ENCODE results near the gene ATF7. TPM values are rescaled to one million over a fixed set of nuclear protein-coding genes. Genes with fewer than 3 reads are reported as not detected.
A peak's percentile ranks its signal among the peaks of the same experiment; 100 is the strongest.

ATF7 gene
- polyA plus RNA-seq, 1 of the 3 experiments (the other 2 are of a cell fraction): 12.8 TPM

GRCh38 chr12:53507603-53507885 is 118.6 kb downstream of the ATF7 start:
- H3K27ac ChIP-seq (ENCODE audit: low read depth in 2 of 2, low read length in 1 of 2): no peak overlapping the region
- peaks cover 16 to 51% of the 10 kb centered on the region in 2 experiments for H3K36me3 ChIP-seq (replicated peaks in 1 of 2; ENCODE audit: control insufficient read depth in 1 of 2, insufficient read depth in 2 of 2, low read length in 1 of 2)
- peaks cover 13% of the 10 kb centered on the region for H3K79me2 ChIP-seq (ENCODE audit: insufficient read depth)
- peaks cover 7 to 21% of the 10 kb centered on the region in 2 experiments for H3K4me1 ChIP-seq (ENCODE audit: control insufficient read depth in 1 of 2, insufficient read depth in 2 of 2, low read depth in 1 of 2, low read length in 1 of 2)
- POLR2A ChIA-PET: interaction anchor here (1.0 kb wide), 1 partner anchor 155 kb away, joined by 3 read pairs; no protein-coding TSS in a partner anchor
- H3K4me3 ChIP-seq (ENCODE audit: low read depth in 2 of 2, low read length in 1 of 2): no peak overlapping the region
- no peak overlapping the region for H3K4me2 ChIP-seq
- 90% methylated on average over 4 of the region's 4 CpGs for WGBS (ENCODE audit: low lambda C conversion rate)
- H2AFZ ChIP-seq (ENCODE audit: low read depth): no peak overlapping the region
- no peaks in the 10 kb centered on the region for H4K20me1 ChIP-seq (ENCODE audit: insufficient read depth)
- CTCF ChIA-PET: interaction anchor here (0.9 to 4.0 kb wide), 15 partner anchors 8 to 186 kb away, joined by 3 to 26 read pairs (median 12); partner anchors contain the start of genes AAAS and MAP3K12
- H3K27me3 ChIP-seq (ENCODE audit: insufficient read depth): no peaks in the 10 kb centered on the region
- DNase-seq: no peak
- peaks cover 32% of the 10 kb centered on the region for H3F3A ChIP-seq (replicated peaks; ENCODE audit: insufficient read depth)
- TF ChIP-seq ZBTB33 (IDR thresholded peaks at IDR 0.05; ENCODE audit: borderline replicate concordance, low read depth) (no peak), RXRA (IDR thresholded peaks at IDR 0.05; ENCODE audit: borderline replicate concordance, low read depth) (no peak)
- TF ChIP-seq, protein P1, sequence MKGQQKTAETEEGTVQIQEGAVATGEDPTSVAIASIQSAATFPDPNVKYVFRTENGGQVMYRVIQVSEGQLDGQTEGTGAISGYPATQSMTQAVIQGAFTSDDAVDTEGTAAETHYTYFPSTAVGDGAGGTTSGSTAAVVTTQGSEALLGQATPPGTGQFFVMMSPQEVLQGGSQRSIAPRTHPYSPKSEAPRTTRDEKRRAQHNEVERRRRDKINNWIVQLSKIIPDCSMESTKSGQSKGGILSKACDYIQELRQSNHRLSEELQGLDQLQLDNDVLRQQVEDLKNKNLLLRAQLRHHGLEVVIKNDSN (IDR thresholded peaks at IDR 0.05; ENCODE audit: borderline replicate concordance, low read depth): no peak
- H3K9ac ChIP-seq: no peak overlapping the region
- no peaks in the 10 kb centered on the region for H3K9me3 ChIP-seq
- no peaks in the 10 kb centered on the region for H3K9me2 ChIP-seq

- peaks cover 32% of the 10 kb centered on the region for H3F3A ChIP-seq (replicated peaks; ENCODE audit: insufficient read depth)
- POLR2A ChIA-PET: interaction anchor here (1.0 kb wide), 1 partner anchor 155 kb away, joined by 3 read pairs; no protein-coding TSS in a partner anchor
- no peak within 1 kb of the TSS for H3K9ac ChIP-seq
- H3K4me3 ChIP-seq (ENCODE audit: low read depth in 2 of 2, low read length in 1 of 2): peak within 1 kb of the TSS in 1 of 2 experiments; percentile 21; a peak in 1 of 4 replicates
- TF ChIP-seq YY1 (IDR thresholded peaks at IDR 0.05; ENCODE audit: low read depth): no peak
- no peak for TF ChIP-seq POLR2AphosphoS5 (IDR thresholded peaks at IDR 0.05; ENCODE audit: low read depth, low read length)
- TF ChIP-seq TCF12 (IDR thresholded peaks at IDR 0.05): no peak
- no peak for TF ChIP-seq RCOR1 (IDR thresholded peaks at IDR 0.05; ENCODE audit: low read length)
- TF ChIP-seq, protein P2, sequence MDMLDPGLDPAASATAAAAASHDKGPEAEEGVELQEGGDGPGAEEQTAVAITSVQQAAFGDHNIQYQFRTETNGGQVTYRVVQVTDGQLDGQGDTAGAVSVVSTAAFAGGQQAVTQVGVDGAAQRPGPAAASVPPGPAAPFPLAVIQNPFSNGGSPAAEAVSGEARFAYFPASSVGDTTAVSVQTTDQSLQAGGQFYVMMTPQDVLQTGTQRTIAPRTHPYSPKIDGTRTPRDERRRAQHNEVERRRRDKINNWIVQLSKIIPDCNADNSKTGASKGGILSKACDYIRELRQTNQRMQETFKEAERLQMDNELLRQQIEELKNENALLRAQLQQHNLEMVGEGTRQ (IDR thresholded peaks at IDR 0.05; ENCODE audit: borderline replicate concordance, low read depth, low read length): no peak
- no peak for TF ChIP-seq MEF2A (IDR thresholded peaks at IDR 0.05; ENCODE audit: borderline replicate concordance, low read depth)
- no peak for TF ChIP-seq EZH2phosphoT487 (IDR thresholded peaks at IDR 0.05; ENCODE audit: borderline replicate concordance, low read depth)
- no peak for TF ChIP-seq ELF1 (IDR thresholded peaks at IDR 0.05)
- TF ChIP-seq RAD21 (IDR thresholded peaks at IDR 0.05; ENCODE audit: low read length): no peak
- TF ChIP-seq TAF1 (IDR thresholded peaks at IDR 0.05; ENCODE audit: borderline replicate concordance, low read depth, low read length): no peak
- peaks cover 18% of the 10 kb centered on the region for H3K79me2 ChIP-seq (ENCODE audit: insufficient read depth)
- H3K4me1 ChIP-seq (ENCODE audit: control insufficient read depth in 1 of 2, insufficient read depth in 2 of 2, low read depth in 1 of 2, low read length in 1 of 2): peaks cover 12 to 23% of the 10 kb centered on the region in 2 experiments
- no peaks in the 10 kb centered on the region for H4K20me1 ChIP-seq (ENCODE audit: insufficient read depth)
- peaks cover 16 to 46% of the 10 kb centered on the region in 2 experiments for H3K36me3 ChIP-seq (replicated peaks in 1 of 2; ENCODE audit: control insufficient read depth in 1 of 2, insufficient read depth in 2 of 2, low read length in 1 of 2)
- H3K27ac ChIP-seq (ENCODE audit: low read depth in 2 of 2, low read length in 1 of 2): peak within 1 kb of the TSS in 1 of 2 experiments; percentile 54; a peak in 2 of 4 replicates
- no peak within 1 kb of the TSS for H2AFZ ChIP-seq (ENCODE audit: low read depth)
- no peaks in the 10 kb centered on the region for H3K9me2 ChIP-seq
- no peaks in the 10 kb centered on the region for H3K27me3 ChIP-seq (ENCODE audit: insufficient read depth)
- CTCF ChIA-PET: interaction anchor here (2.3 to 4.0 kb wide), 7 partner anchors 8 to 180 kb away, joined by 9 to 26 read pairs (median 18); partner anchors contain the start of gene MAP3K12
- peak within 1 kb of the TSS; percentile 42; the same call in 1 of the 2 replicates for H3K4me2 ChIP-seq
- WGBS (ENCODE audit: low lambda C conversion rate): 92% methylated on average over 6 of the region's 9 CpGs
- DNase-seq: no peak
- H3K9me3 ChIP-seq: no peaks in the 10 kb centered on the region
These were observed 119.1 kb downstream of the ATF7 start, which contains the start of gene NPFF for GRCh38 chr12:53506881-53507602. NPFF (minus strand) TSS chr12:53507484; CDS start chr12:53507474, 10 bp downstream.

All from SK-N-SH (cell line).